Panc1 (cell line): Measurements from ENCODE around the gene SHANK1.

Experiments used
- POLR2AphosphoS5 ChIP-seq: IDR thresholded peaks from 2 replicates; pipeline ENCODE4 v1.6.1; 2012; ENCODE audit warnings: mild to moderate bottlenecking, low read depth, low read length, moderate library complexity
- TCF7L2 ChIP-seq: IDR thresholded peaks from 2 replicates; pipeline ENCODE4 v1.6.1; 2011; ENCODE audit warnings: mild to moderate bottlenecking, low read depth, low read length, inconsistent platforms
- TF ChIP-seq, protein P1 (sequence below): fragments of 450-650 bp; IDR thresholded peaks from 2 replicates; pipeline ENCODE4 v1.5.1; 2017; ENCODE audit warnings: mild to moderate bottlenecking

- TF ChIP-seq, protein P1, sequence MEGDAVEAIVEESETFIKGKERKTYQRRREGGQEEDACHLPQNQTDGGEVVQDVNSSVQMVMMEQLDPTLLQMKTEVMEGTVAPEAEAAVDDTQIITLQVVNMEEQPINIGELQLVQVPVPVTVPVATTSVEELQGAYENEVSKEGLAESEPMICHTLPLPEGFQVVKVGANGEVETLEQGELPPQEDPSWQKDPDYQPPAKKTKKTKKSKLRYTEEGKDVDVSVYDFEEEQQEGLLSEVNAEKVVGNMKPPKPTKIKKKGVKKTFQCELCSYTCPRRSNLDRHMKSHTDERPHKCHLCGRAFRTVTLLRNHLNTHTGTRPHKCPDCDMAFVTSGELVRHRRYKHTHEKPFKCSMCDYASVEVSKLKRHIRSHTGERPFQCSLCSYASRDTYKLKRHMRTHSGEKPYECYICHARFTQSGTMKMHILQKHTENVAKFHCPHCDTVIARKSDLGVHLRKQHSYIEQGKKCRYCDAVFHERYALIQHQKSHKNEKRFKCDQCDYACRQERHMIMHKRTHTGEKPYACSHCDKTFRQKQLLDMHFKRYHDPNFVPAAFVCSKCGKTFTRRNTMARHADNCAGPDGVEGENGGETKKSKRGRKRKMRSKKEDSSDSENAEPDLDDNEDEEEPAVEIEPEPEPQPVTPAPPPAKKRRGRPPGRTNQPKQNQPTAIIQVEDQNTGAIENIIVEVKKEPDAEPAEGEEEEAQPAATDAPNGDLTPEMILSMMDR, result no peak
- no peak for TF ChIP-seq POLR2AphosphoS5
- TF ChIP-seq TCF7L2, result no peak
Measured at GRCh38 chr19:50661766-50662650, 57.6 kb downstream of the SHANK1 start.
